ENCODE data around the gene LRG1.

LRG1 gene

GRCh38 chr19:4557971-4558941, 18.4 kb upstream of the LRG1 start:
- H3K4me3 ChIP-seq (replicated peaks; ENCODE audit: low read depth, low read length), result no peak overlapping the region
- no peaks in the 10 kb centered on the region for H3K36me3 ChIP-seq (ENCODE audit: control insufficient read depth, insufficient read depth, low read length)
- no peaks in the 10 kb centered on the region for H3K27me3 ChIP-seq (replicated peaks; ENCODE audit: control insufficient read depth, insufficient read depth, low read length)
- TF ChIP-seq CTCF (IDR thresholded peaks at IDR 0.05; ENCODE audit: insufficient read depth, low read length, poor library complexity, severe bottlenecking), result peak; percentile 99
- no peak for DNase-seq (ENCODE audit: extremely low read depth, insufficient read length)

- peak; percentile 35 for TF ChIP-seq CTCF (IDR thresholded peaks at IDR 0.05; ENCODE audit: insufficient read depth, low read length, poor library complexity, severe bottlenecking)
- no peaks in the 10 kb centered on the region for H3K27me3 ChIP-seq (replicated peaks; ENCODE audit: control insufficient read depth, insufficient read depth, low read length)
- no peak for DNase-seq (ENCODE audit: extremely low read depth, insufficient read length)
- H3K4me3 ChIP-seq (replicated peaks; ENCODE audit: low read depth, low read length), result no peak overlapping the region
- no peaks in the 10 kb centered on the region for H3K36me3 ChIP-seq (ENCODE audit: control insufficient read depth, insufficient read depth, low read length)
Observed at GRCh38 chr19:4557144-4557970, 17.5 kb upstream of the LRG1 start.

- Histone ChIP-seq H3K4me3 (replicated peaks; ENCODE audit: low read depth, low read length) (no peak overlapping the region), H3K27me3 (replicated peaks; ENCODE audit: control insufficient read depth, insufficient read depth, low read length) (no peaks in the 10 kb centered on the region)
Observed at GRCh38 chr19:4556597-4557127, 16.8 kb upstream of the LRG1 start.

DNA sequence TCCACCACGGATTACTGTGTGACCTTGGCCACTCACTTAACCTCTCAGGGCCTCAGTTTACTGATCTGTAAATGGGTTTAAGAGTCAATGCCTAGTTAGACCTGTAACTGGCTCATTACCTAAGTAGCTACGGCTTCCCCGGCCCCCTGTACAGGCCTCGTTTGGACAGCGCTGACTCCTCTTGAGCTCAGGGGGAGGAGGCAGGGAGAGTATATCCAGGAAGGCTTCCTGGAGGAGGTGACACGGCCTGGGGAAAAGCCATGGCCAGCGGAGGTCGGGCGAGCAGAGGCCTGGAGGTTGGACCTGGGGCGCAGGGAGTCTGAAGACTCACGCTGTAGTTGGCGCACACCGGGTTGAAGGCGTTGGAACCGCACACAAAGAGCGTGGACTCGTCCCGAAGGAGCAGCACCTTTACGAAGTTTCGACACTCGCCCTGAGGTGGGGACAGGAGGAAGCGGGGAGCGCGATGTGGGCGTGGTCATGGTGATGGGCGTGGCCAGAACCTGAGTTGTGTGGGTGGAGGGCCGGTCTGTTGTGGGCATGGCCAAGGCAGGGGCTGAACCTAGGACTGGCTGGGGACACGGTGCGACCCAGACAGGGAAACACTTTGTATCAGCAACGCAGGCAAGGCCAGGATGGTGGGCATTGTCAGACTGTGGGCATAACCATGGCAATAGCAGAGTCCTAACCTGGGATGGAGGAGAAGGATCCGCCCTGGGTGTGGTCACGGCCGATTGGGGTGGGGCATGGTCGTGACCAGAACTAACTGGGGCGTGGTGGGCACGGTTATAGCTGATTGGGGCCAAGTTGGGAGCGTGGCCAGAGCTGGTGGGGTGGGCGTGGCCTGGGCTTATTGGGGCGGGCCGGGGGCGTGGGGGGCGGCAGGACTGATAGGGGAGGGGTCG, 16.1 kb upstream of the LRG1 start:
- no peaks in the 10 kb centered on the region for H3K27me3 ChIP-seq (replicated peaks; ENCODE audit: control insufficient read depth, insufficient read depth, low read length)
- H3K4me3 ChIP-seq (replicated peaks; ENCODE audit: low read depth, low read length), result no peak overlapping the region
- no peak for DNase-seq (ENCODE audit: extremely low read depth, insufficient read length)
- TF ChIP-seq CTCF (IDR thresholded peaks at IDR 0.05; ENCODE audit: insufficient read depth, low read length, poor library complexity, severe bottlenecking), result no peak
- H3K36me3 ChIP-seq (ENCODE audit: control insufficient read depth, insufficient read depth, low read length), result no peaks in the 10 kb centered on the region

More at GRCh38 chr19:4556597-4557127, 16.8 kb upstream of the LRG1 start:
- H3K36me3 ChIP-seq (ENCODE audit: control insufficient read depth, insufficient read depth, low read length), result no peaks in the 10 kb centered on the region
- TF ChIP-seq CTCF (IDR thresholded peaks at IDR 0.05; ENCODE audit: insufficient read depth, low read length, poor library complexity, severe bottlenecking), result no peak
- DNase-seq (ENCODE audit: extremely low read depth, insufficient read length), result no peak

GRCh38 chr19:4554717-4555116, 14.9 kb upstream of the LRG1 start:
- no peaks in the 10 kb centered on the region for H3K36me3 ChIP-seq (ENCODE audit: control insufficient read depth, insufficient read depth, low read length)
- TF ChIP-seq CTCF (IDR thresholded peaks at IDR 0.05; ENCODE audit: insufficient read depth, low read length, poor library complexity, severe bottlenecking), result no peak
- H3K27me3 ChIP-seq (replicated peaks; ENCODE audit: control insufficient read depth, insufficient read depth, low read length), result no peaks in the 10 kb centered on the region
- H3K4me3 ChIP-seq (replicated peaks; ENCODE audit: low read depth, low read length), result no peak overlapping the region
- DNase-seq (ENCODE audit: extremely low read depth, insufficient read length), result no peak

All from GM06990 (cell line).